GM18517 (cell line): Measurements from ENCODE around the gene FAIM2.

Source experiments
- ATAC-seq: cut with Tn5 transposase; IDR thresholded peaks from one replicate; pipeline ENCODE4 v1.9.1; 2021; ENCODE audit warnings: mild to moderate bottlenecking, moderate library complexity; ENCODE audit not compliant: unreplicated experiment

The FAIM2 gene

DNA sequence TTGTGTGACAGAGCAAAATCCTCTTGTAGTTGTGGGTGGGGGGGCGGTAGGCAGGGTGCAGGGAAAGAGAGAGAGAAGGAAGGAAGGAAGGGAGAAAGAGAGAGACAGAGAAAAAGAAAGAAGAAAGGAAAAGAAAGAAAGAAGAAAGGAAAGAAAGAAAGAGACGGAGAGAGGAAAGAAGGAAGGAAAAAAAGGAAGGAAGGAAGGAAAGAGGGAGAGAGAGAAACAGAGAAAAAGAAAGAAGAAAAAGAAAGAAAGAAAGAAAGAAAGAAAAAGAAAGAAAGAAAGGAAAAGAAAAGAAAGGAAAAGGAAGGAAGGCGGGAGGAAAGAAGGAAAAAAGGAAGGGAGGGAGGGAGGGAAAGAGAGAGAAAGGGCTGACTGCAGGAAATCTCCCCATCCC, 17.6 kb upstream of the FAIM2 start:
- no peak for ATAC-seq

DNA sequence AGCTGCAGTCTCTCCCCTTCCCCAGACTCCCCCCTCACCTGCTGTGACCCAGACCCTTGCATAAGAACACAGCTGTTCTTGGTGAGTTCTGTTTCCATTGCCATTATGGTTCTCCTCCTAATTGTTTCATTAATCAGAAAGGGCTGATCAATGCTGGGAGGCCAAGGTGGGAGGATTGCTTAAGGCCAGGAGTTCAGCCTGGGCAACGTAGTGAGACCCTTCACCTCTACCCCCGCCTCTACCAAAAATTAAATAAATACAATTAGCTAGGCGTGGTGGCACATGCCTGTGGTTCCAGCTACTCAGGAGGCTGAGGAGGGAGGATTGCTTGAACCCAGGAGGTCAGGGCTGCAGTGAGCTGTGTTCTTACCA, 17.2 kb upstream of the FAIM2 start:
- ATAC-seq, result no peak

DNA sequence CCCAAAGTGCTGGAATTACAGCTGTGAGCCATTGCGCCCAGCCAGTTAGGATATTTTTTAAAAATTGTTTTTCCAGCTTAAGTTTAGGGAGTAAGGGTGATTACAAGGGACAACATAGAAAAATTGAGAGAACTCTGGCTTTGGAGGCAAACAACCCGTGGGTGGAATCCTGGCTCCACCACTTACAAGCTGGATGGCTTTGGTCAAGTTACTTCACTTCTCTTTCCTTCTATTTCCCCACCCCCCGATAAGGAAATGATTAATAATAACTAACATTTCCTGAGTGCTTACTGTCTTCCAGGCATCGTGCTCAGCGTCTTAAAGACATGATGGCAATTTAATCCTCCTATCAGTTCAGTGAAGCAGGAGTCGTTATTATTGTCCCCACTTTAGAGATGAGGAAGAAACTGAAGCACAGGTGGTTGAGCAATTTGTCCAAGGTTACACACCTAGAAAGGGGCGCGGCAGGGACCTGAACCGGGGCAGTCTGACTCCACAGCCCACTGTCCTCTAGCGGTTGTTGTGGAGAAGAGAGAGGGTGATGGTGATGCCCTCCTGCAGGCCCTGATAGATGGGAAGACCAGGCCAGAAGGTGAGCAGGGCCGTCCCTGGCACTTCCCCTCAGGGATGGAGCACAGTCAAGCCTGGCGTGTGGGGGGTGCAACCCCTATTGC, 16.7 kb upstream of the FAIM2 start:
- ATAC-seq, result no peak

DNA sequence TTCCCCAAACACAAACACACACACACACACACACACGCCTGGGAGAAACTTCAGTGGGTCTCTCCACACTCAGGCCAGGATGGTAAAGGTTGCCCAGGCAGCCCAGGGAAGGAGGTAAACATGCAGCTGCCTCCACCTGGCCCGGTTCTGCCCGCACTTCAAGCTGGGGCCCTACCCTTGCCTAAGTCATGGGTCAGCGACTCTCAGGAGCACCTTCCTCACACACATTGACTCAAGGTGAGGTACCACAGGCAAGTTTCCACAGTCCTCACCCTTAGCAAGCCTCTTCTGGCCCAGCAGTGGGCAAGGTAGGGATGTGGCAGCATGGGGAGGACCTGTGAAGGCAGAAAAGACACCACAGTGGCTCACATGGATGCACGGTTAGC, 14.1 kb upstream of the FAIM2 start:
- no peak for ATAC-seq

DNA sequence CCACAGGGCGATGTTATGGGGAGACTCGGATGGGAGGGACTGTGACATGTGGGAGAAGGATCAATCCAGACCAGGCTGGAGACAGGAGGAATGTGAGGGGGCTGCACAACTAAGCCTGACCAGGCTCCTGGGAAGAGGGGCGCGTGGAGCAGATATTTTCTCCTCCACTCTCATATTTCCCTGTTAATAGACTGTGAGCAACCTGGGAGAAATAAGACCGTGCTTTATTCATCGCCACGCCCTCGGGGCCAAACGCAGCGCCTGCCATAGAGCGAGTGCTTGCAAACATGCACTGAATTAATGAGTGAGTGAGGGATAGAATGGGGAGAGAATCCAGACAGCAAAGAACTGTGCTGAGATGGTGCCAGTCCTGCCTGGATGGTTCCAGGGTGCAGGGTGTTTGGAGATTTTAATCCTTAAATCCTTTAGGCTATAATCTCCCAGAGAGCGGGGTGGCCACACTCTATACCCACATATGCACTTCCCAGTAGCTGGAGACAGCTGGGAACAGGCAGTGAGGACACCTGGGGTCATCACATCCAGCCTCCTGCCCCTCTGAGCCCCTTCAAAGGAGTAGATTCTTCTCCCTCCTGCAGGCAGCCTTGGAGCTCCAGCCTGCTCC, 13.6 kb upstream of the FAIM2 start:
- ATAC-seq, result no peak

DNA sequence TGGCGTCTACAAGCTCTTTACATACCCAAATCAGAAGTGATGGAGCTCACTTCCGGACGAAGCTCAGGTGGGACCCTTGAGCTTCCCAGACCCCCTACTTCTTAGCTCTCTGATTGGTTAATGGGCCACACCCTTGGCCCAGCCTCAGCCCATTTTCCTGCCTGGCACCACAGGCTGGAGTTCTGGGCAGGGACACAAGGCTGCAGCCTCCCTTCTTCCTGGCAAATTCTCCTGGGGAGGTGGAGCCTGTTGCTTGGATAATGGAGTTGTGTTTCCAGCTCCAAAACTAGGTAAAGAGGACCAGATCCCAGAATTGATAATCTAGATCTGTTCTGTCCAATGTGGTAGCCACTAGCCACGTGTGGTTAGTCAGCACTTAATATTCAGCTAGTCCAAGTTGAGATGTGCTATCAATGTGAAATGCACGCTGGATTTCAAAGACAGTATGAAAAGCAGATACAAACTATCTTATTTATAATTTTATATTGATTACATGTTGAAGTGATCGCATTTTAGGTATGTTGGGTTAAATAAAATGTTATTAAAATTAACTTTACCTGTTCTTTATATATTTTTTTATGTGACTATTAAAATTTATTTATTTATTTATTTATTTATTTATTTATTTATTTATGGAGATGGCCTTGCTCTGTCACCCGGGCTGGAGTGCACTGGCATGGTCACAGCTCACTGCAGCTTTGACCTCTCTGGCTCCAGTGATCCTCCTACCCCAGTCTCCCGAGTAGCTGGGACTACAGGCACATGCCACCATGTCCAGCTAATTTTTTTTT, 12.6 kb upstream of the FAIM2 start:
- no peak for ATAC-seq

DNA sequence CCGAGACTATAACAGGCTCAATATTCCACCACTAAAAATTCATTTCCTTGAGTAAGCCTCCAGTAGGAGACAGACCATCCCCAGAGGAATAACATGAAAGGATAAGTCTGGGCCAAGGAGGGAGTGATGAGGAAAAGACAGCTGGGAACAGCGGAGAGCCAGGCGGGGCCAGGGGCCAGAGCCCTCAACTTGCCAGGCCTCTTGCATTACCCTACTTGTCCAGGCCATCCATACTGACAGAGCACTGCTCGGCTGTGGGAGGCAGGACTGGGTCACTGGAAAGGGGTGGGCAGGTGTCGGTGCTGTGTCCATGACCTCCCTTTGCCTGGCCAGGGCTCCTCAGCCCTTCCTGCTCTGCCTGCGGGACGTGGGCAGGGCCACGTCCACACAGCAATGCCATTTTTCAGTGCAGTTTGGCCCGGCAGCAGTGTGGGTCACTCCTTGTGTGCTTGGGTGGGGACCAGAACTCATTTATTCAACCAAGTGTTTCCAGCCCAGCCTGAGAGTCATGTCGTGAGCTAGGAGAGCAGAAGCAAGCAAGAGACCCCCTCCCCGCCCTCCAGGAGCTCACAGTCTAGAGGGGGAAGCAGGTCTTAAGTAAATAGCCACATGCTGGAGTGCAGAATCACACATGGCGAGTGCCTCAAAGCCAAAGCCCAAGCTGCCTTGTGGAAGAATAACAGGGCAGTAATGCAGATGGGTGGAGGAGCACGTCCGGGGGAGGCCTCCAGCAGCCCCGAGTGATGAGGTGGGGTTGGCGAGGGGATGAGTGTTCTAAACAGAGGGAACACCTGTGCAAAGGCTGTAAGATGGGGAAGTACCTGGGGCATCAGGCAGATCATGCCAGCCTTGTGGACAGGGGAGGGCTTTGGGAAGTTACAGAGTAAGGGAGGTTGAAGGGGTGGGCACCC, 8.9 kb upstream of the FAIM2 start:
- ATAC-seq, result no peak

DNA sequence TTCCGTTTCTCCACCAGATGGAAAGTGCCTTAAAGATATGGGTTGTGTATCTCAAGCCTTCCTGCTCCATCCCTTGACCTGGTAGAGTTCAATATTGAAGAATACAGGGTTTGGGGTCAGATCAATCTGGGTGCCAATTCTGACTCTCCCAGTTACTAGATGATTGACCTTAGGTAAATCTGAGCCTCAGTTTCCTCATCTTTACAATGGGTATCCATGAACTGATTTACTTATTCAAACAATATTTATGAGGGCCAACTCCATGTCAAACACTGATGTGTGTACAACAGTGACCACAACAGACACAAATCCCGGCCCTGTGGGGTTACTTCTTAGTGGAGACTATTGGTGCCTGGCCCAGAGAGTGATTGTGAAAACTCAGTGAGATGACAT, 7.5 kb upstream of the FAIM2 start:
- ATAC-seq, result no peak

DNA sequence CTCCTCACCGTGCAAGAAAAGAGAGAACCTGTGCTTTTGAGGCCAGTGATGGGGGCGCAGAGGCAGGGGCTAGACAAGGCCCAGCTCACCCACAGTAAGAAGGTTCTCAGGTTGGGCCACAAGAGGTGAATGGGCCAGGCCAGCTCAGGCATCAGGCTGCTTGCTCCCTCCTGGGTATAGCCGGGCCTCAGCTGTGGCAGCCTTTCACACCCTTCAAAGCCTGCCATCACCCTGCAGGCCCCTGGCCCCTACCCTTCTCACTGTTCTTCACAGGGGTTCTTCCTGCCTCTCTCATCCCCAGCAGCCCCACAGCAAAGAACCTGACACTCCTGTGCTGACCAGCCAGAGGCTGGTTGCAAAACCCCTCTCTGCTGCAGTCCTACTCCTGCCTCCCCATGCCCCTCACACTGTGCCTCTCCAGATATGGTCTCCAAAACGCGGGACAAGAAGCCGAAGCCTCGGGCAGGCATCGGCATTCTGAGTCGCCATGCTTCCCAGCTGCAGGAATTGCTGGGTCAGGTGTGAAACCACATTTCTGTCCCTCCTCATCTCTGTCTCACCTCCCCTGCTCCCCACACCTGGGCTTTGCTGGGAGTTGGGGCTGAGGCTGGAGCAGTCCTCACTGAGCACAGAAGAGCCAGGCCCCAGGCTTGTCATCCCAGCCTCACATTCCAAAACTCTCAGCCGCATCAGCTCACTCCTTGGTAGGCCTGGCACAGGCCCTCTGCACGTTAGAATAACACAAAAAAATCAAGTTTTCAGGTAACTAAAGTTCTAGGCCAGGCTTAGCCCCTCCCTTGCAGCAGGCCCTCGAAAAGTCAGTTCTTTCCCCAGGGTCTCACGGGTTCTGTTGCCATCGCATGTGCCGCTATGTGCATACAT, 6.9 kb upstream of the FAIM2 start:
- ATAC-seq, result no peak

DNA sequence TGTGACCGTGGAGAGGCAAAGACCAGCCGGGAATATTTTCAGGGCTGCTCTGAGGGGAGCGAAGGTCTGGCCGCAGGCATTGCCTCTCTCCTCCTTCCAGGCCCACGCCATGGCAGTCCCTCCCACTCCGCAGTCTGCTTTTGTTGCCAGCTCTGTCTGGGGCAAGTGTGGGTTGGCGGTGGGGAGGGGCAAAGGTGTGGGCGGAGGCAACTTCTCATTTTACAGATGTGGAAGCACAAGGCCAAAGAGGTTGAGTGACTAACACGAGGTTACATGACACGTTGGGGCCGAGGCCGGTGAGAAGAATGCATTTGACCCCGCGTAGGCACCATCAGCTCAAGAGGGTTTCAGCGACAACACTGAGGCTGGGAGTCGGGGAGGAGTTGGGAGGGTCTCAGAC, 6.1 kb upstream of the FAIM2 start:
- ATAC-seq, result no peak

DNA sequence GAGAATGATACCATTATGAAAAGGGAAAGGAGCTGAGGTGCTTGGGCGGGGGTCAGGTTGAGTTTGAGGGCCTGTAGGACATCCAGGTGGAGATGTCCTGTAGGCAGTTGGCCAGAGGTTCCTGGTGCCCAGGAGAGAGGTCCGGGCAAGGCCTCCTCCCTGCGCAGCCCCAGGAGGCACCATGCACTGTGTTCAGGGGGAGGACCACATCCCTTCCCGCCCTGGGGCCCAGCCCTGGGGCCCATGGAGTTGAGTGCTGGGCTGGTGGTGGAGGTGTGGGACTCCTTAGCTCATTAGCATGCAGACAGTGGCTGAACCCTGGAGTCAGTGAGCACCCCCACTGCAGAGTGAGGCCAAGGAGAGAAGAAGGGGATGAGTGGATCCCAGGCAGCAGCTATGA, 5.7 kb upstream of the FAIM2 start:
- no peak for ATAC-seq

DNA sequence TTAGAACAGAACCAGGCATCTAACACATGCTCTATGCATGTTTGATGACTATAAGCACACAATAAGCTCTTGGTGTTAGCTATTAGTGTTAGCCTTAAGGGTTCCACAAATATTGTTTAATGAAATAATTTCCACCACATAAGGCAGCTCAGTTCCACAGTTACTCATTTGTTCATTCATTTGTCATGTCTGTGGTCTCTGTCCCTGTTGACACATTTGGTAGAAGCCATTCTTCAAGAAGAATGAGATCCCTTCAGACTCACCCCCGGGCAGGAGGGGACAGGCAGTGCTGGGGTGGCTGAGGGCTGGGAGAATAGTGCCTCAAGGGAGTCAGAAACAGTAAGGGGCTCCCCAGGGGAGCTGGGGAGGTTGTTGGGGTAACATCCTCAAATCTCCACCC, 3.7 kb upstream of the FAIM2 start:
- no peak for ATAC-seq

DNA sequence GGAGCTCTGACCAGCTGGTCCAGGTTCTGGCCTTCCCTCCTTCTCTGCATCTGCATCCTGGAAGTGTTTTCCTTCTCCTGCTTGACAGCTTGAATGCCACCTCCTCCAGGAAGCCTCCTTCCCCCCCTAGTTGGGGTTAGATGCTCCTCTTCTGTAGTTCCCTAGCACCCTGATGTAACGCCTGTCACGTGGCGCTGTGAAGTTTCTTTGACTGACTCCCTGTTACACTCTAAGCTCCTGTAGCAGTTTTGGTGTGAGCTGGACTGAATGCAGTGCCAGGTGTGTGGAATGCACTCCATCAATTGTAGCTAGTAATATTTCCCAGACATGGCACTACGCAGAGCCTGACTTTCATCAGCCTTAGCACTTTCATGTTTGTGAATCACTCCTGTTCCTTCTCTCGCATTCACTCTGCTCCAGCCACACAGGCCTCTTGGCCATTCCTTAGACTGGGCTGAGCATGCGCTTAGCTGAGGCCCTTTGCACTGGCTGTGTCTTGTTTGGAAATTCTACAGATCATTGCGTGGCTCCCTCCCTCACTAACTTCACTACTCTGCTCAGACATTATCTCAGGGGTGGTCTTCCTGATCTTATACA, 2.1 kb upstream of the FAIM2 start:
- no peak for ATAC-seq

DNA sequence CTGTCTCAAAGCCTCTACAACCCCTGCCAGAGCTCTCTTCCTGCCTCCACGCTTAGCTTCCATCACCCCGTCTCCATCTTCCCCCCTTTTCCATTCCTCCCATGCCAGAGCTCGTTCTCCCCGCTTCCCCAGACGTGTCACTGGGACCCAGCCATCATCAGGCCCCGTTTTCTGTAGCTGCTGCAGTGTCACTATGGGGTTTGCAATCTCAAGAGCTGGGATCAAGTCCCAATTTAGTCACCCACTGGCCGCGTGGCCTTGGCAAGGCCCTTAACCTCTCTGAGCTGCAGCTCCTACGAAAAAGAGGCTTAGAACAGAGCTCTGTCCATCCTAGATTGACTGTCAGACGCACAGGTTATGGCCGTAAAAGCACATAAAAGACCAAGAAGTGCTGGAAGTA, 901 bp upstream of the FAIM2 start:
- no peak for ATAC-seq

DNA sequence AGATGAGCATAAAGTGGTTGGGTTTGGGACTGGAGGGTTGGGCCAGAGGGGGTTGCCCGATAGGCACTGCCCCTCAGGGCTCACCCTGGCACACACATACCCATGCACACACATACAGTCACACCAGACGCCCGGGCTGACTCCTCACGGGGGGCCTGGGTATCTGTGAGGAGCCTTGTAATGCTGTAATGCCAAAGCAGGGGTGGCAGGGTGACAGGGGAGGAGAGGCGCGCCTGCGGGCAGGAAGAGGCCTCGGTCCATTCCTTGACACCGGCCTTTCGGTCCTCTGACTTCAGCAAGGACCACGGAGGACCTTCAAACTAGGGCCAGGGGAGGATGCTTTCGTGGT, 375 bp downstream of the FAIM2 start:
- ATAC-seq, result no peak

DNA sequence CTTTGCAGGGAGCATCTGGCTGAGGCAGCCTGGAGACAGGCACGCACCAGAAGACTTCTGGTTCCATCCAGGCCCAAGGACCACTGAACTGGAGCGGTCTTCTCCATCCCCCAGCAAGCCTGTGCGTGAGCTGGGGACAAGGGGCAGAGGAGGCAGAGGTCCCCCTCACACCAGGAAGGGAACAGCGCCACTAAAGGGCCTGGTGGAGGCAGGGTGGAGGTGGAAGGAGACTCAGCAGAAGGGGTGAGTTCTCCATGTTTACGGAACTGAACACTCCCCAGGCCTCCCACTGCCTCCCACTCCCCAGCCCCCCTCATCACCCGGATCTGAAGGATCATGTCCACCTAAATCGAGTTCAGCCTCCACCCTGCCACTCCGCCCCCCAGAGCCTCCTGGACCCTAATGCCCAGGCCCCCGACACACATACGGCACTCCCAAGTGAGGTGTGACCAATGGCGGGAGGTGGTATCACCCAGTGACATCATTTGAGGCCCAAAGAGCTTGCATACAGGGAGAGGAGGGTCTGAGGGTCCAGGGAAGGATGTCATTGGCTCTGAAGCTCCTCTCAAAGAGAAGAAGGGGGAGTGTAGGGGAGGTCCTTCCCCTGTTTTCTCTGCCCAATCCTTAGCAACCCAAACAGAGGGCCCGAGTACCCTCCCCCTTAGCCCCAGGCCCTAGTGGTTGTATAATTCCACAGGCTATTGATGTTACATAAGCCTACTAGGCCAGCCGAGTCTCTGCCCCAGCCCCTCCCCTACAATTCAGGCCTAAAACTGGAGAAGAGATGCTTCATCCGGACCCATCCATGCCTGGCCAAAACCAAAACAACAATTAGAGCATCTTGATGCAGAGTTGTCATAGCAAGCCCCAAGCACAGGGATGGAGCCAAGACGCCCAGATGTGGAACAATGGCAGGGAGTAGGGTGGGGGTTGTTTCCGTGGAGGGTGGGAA, 1.0 kb downstream of the FAIM2 start:
- no peak for ATAC-seq

DNA sequence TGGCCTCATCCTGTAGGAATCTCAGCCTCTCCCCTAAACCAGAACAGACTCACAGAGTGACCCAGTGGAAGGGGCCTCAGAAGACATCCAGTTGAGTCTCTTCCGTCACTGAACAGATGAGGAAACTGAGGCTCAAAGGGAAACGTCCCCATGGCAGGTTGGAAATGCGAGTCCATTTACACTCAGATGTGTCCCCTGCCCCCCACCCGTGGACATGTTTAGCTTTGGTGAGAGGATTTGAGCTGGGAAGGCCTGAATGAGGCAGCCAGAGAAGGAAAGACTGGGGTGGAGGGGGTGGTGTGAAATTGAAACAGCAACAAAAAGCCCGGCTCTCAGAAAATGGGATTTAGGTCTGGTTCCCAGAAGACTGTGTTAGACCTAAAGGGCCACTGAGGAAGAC, 1.7 kb downstream of the FAIM2 start:
- no peak for ATAC-seq

DNA sequence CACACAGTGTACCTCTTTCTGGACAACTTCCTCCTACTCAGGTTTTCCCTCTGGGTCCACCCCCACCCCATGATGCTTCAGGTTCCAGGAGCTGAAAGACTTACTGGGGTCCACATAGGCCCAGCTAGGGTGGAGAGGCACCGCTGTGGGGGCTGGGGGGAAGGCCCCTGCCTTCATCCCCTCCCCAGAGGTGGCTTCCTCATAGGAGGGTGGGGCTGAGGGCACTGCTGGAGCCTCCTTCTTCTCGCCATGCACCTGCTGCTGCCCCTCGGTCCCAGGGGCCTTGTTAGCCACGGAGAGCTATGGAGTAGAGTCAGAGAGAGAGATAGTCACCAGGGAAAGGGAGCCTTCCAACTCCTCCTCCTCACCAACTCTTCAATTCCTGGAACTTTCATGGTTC, 2.7 kb downstream of the FAIM2 start:
- ATAC-seq, result no peak

DNA sequence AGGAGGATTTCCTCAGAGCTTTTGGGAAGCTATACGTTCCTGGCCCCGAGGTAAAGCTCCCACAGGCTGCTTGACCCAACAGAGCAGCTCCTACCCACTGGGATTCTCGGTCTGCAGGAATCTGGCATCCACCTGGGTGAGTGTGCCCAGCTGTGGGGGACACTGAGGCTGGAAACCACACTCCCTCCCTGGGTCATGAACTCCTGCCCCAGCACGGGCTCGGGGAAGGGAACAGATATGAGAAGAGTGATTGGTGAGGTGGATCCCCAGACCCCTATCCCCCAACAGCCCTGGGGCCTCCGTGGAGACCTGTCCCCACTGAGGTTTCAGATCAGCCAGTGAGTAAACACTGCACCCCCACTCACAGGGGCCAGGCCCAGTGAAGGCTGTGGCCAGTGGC, 3.3 kb downstream of the FAIM2 start:
- ATAC-seq, result no peak
